ENCODE data around the gene SLC39A9. TPM values are rescaled to one million over a fixed set of nuclear protein-coding genes. Genes with fewer than 3 reads are reported as not detected.

The SLC39A9 gene
- total RNA-seq, 3 donors from 2014 or later, result 71.1 to 92.3 (median 73.8) TPM

GRCh38 chr14:69356903-69357543 lies 41.5 kb upstream of the SLC39A9 start:
- peak; percentile 60 to 65 for DNase-seq (ENCODE audit: low spot score in 2 of 2)
- intact Hi-C loops (cut with DNase I; ENCODE audit: low total_unique reads), result no loop called here
- no peak overlapping the region for H3K4me3 ChIP-seq
- H3K27ac ChIP-seq, result peak overlapping the region; percentile 45 to 69
- H3K4me1 ChIP-seq, result peaks cover 0 to 13% of the 10 kb centered on the region in 2 donors
- no peaks in the 10 kb centered on the region for H3K9me3 ChIP-seq
- no peaks in the 10 kb centered on the region for H3K36me3 ChIP-seq
- no peaks in the 10 kb centered on the region for H3K27me3 ChIP-seq
- TF ChIP-seq, protein P1, sequence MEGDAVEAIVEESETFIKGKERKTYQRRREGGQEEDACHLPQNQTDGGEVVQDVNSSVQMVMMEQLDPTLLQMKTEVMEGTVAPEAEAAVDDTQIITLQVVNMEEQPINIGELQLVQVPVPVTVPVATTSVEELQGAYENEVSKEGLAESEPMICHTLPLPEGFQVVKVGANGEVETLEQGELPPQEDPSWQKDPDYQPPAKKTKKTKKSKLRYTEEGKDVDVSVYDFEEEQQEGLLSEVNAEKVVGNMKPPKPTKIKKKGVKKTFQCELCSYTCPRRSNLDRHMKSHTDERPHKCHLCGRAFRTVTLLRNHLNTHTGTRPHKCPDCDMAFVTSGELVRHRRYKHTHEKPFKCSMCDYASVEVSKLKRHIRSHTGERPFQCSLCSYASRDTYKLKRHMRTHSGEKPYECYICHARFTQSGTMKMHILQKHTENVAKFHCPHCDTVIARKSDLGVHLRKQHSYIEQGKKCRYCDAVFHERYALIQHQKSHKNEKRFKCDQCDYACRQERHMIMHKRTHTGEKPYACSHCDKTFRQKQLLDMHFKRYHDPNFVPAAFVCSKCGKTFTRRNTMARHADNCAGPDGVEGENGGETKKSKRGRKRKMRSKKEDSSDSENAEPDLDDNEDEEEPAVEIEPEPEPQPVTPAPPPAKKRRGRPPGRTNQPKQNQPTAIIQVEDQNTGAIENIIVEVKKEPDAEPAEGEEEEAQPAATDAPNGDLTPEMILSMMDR (IDR thresholded peaks at IDR 0.05), result no peak
- TF ChIP-seq POLR2AphosphoS5 (IDR thresholded peaks at IDR 0.05) (no peak), POLR2A (IDR thresholded peaks at IDR 0.05) (no peak)

- Histone ChIP-seq H3K4me1 (peaks cover 0 to 13% of the 10 kb centered on the region in 2 donors), H3K27ac (peak overlapping the region; percentile 45 to 69), H3K27me3 (no peaks in the 10 kb centered on the region), H3K36me3 (no peaks in the 10 kb centered on the region), H3K9me3 (no peaks in the 10 kb centered on the region), H3K4me3 (no peak overlapping the region)
- TF ChIP-seq, protein P1 (IDR thresholded peaks at IDR 0.05), result no peak
- TF ChIP-seq POLR2AphosphoS5 (IDR thresholded peaks at IDR 0.05), result peak in 1 of 3 donors; percentile 15
- intact Hi-C loops (cut with DNase I; ENCODE audit: low total_unique reads), result no loop called here
- no peak for DNase-seq (ENCODE audit: low spot score in 2 of 2)
Measured at GRCh38 chr14:69357544-69358200, 40.8 kb upstream of the SLC39A9 start.

DNA sequence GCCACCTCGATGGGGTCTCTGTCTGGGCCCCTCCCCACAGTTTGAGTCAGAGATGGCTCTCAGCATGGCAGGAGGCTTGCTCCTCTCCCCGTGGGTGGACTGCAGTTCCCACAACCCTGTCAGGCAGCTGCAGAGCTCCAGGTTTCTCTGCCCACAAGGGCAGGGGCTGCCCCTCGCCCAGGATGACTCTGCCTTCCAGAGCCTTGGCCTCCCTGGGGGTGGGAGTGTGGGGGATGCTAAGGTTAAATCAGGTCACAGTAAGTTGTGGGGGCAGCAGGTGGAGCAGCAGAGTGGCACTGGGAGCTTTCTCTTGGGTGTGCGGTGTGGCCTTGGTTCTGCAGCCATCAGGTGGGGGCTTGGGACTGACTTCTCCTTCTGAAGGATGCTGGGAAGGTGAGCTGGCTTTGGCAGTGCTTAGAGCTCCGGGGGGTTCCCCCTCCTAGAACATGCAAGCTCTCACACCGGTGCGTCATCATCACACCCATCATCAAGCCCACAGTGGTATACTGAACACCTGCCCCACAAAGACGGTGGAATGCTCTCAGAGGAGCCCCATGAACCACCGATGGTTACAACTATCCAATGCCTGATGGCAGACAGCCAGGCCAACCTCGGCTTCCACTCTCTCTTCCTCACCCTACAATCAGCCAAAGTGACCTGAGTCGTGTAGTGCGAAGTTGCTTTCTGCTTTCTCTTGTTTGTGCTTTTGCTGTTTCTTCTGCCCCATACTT lies 40.1 kb upstream of the SLC39A9 start:
- TF ChIP-seq POLR2AphosphoS5 (IDR thresholded peaks at IDR 0.05) (no peak), POLR2A (IDR thresholded peaks at IDR 0.05) (no peak)
- no peaks in the 10 kb centered on the region for H3K27me3 ChIP-seq
- no peak for DNase-seq (ENCODE audit: low spot score in 2 of 2)
- peaks cover 0 to 13% of the 10 kb centered on the region in 2 donors for H3K4me1 ChIP-seq
- H3K36me3 ChIP-seq, result no peaks in the 10 kb centered on the region
- H3K27ac ChIP-seq, result peak overlapping the region in 1 of 2 donors; percentile 69
- H3K4me3 ChIP-seq, result no peak overlapping the region
- H3K9me3 ChIP-seq, result no peaks in the 10 kb centered on the region
- intact Hi-C loops (cut with DNase I; ENCODE audit: low total_unique reads), result no loop called here

GRCh38 chr14:69358966-69359365 lies 39.5 kb upstream of the SLC39A9 start:
- DNase-seq (ENCODE audit: low spot score in 2 of 2), result no peak
- no peak for TF ChIP-seq POLR2A (IDR thresholded peaks at IDR 0.05)
- TF ChIP-seq, protein P1 (IDR thresholded peaks at IDR 0.05), result no peak
- no peak for TF ChIP-seq POLR2AphosphoS5 (IDR thresholded peaks at IDR 0.05)
- Histone ChIP-seq H3K36me3 (no peaks in the 10 kb centered on the region), H3K9me3 (no peaks in the 10 kb centered on the region), H3K4me1 (peaks cover 0 to 13% of the 10 kb centered on the region in 2 donors), H3K4me3 (no peak overlapping the region), H3K27ac (no peak overlapping the region), H3K27me3 (no peaks in the 10 kb centered on the region)
- intact Hi-C loops (cut with DNase I; ENCODE audit: low total_unique reads), result no loop called here

DNA sequence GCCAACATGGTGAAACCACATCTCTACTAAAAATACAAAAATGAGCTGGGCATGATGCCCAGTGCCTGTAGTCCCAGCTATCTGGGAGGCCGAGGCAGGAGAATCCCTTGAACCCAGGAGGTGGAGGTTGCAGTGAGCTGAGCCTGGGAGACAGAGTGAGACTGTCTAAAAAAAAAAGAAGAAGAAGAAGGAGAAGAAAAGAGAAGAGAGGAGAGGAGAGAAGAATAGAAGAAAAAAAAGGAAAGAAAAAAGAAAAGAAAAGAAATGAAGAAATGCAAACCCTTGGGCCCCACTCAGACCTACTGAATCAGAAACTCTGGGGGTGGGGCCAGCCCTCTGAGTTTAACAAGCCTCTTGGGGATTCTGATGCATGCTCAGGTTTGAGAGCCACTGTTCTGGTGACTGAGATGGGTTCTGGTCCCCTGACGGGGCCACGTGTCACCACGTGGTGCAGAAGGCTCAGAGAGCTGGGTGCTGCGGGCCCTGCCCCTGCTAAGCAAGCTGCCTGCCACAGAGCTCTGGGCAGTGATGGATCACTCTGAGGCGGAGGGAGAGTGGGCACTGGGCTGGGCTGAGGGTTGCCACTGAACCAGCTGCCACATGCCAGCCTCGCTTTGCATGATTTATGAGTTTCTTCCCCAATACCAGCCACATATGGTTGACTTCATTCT lies 37.9 kb upstream of the SLC39A9 start:
- Histone ChIP-seq H3K9me3 (no peaks in the 10 kb centered on the region), H3K27ac (no peak overlapping the region), H3K36me3 (no peaks in the 10 kb centered on the region), H3K27me3 (no peaks in the 10 kb centered on the region), H3K4me1 (peaks cover 0 to 13% of the 10 kb centered on the region in 2 donors), H3K4me3 (no peak overlapping the region)
- TF ChIP-seq, protein P1 (IDR thresholded peaks at IDR 0.05), result no peak
- no peak for TF ChIP-seq POLR2AphosphoS5 (IDR thresholded peaks at IDR 0.05)
- no peak for TF ChIP-seq POLR2A (IDR thresholded peaks at IDR 0.05)
- DNase-seq (ENCODE audit: low spot score in 2 of 2), result no peak
- intact Hi-C loops (cut with DNase I; ENCODE audit: low total_unique reads), result no loop called here
